Urinary bladder (tissue), 4 donors: ENCODE measurements around the gene MTRR. TPM values are rescaled to one million over a fixed set of nuclear protein-coding genes. Genes with fewer than 3 reads are reported as not detected.

Source experiments
- DNase-seq: peaks from one replicate; pipeline ENCODE4 v3.0.0-alpha.2; 2015; ENCODE audit errors: extremely low spot score
- H3K27ac ChIP-seq: one replicate; pipeline ENCODE4 v1.5.1; 2013; ENCODE audit warnings: low read depth, mild to moderate bottlenecking, moderate library complexity
- H3K36me3 ChIP-seq: one replicate; pipeline ENCODE4 v1.6.1; 2013; ENCODE audit warnings: mild to moderate bottlenecking, moderate library complexity; ENCODE audit not compliant: insufficient read depth
- H3K4me1 ChIP-seq: one replicate; pipeline ENCODE4 v1.6.1; 2013; ENCODE audit warnings: mild to moderate bottlenecking, moderate library complexity; ENCODE audit not compliant: insufficient read depth
- H3K4me3 ChIP-seq: one replicate; pipeline ENCODE4 v1.5.1; 2013; ENCODE audit warnings: low read depth, low read length
- WGBS: extraction: QIAGEN DNeasy Blood & Tissue Kit; methylation state at CpG from one replicate; pipeline ENCODE4 v1.1.7; 2013; 5-methylcytosine and 5-hydroxymethylcytosine counted together
- polyA plus RNA-seq: library from polyadenylated mRNA; stranded (reverse); fragments of 200-250 nt; gene quantifications from one replicate; pipeline ENCODE4 v1.2.3, GENCODE V29; 2013
- total RNA-seq: library from RNA; depleted of rRNA; stranded (reverse); fragments of >200 nt; gene quantifications from one replicate; pipeline ENCODE4 v1.2.3, GENCODE V29; 2014
- donor health status: healthy with polysubstance abuse.
- donor health status: healthy.

The MTRR gene
- total and polyA plus RNA-seq, 2 donors = 29.6 to 47.9 TPM

GRCh38 chr5:7917130-7918123 lies 48.5 kb downstream of the MTRR start:
- no peaks in the 10 kb centered on the region for H3K36me3 ChIP-seq
- DNase-seq = no peak
- WGBS = 80% methylated on average over 5 of the region's 5 CpGs
- no peak overlapping the region for H3K4me3 ChIP-seq
- no peaks in the 10 kb centered on the region for H3K4me1 ChIP-seq
- H3K27ac ChIP-seq = no peak overlapping the region

- no peak for DNase-seq
- H3K36me3 ChIP-seq = no peaks in the 10 kb centered on the region
- WGBS = 56% methylated on average over 7 of the region's 7 CpGs
- no peaks in the 10 kb centered on the region for H3K4me1 ChIP-seq
- H3K27ac ChIP-seq = no peak overlapping the region
- no peak overlapping the region for H3K4me3 ChIP-seq
Observed at GRCh38 chr5:7925961-7926695, 57.2 kb downstream of the MTRR start.

- Histone ChIP-seq H3K27ac (no peak overlapping the region), H3K36me3 (no peaks in the 10 kb centered on the region), H3K4me3 (no peak overlapping the region), H3K4me1 (no peaks in the 10 kb centered on the region)
- 96% methylated on average over 6 of the region's 6 CpGs for WGBS
- no peak for DNase-seq
Observed at GRCh38 chr5:7926720-7927119, 57.8 kb downstream of the MTRR start.

- no peak overlapping the region for H3K4me3 ChIP-seq
- no peak overlapping the region for H3K27ac ChIP-seq
- no peaks in the 10 kb centered on the region for H3K36me3 ChIP-seq
- peak; percentile 4 for DNase-seq
- no peaks in the 10 kb centered on the region for H3K4me1 ChIP-seq
- 57% methylated on average over 26 of the region's 26 CpGs for WGBS
Observed at GRCh38 chr5:7927466-7928375, 58.8 kb downstream of the MTRR start.

GRCh38 chr5:7930011-7930410 lies 61.1 kb downstream of the MTRR start:
- WGBS = 77% methylated on average over 5 of the region's 5 CpGs
- Histone ChIP-seq H3K4me3 (no peak overlapping the region), H3K36me3 (no peaks in the 10 kb centered on the region), H3K27ac (no peak overlapping the region), H3K4me1 (no peaks in the 10 kb centered on the region)
- no peak for DNase-seq

- DNase-seq = no peak
- H3K36me3 ChIP-seq = no peaks in the 10 kb centered on the region
- H3K4me1 ChIP-seq = no peaks in the 10 kb centered on the region
- no peak overlapping the region for H3K4me3 ChIP-seq
- H3K27ac ChIP-seq = no peak overlapping the region
- 90% methylated on average over 3 of the region's 3 CpGs for WGBS
Observed at GRCh38 chr5:7941692-7942091, 72.7 kb downstream of the MTRR start.

- H3K4me1 ChIP-seq = no peaks in the 10 kb centered on the region
- H3K4me3 ChIP-seq = no peak overlapping the region
- WGBS = 89% methylated on average over 4 of the region's 4 CpGs
- H3K27ac ChIP-seq = no peak overlapping the region
- no peaks in the 10 kb centered on the region for H3K36me3 ChIP-seq
- DNase-seq = no peak
Observed at GRCh38 chr5:7947301-7947700, 78.4 kb downstream of the MTRR start.

Other genes with a start within 250 kb of the MTRR start
- gene CFAP90, start 18.0 kb upstream of the MTRR start, total RNA-seq = 0.21 TPM
- gene CFAP90, start 18.0 kb upstream of the MTRR start, polyA plus RNA-seq = 0.37 TPM
- gene FASTKD3, start 117 bp upstream of the MTRR start, total RNA-seq = 14.5 TPM
- 6.5 TPM for gene FASTKD3, start 117 bp upstream of the MTRR start, polyA plus RNA-seq